KOPT-K1 (cell line): ENCODE measurements around the gene FSHR.

Experiments used
- H3K27ac ChIP-seq: fragments of 200-600 bp; sonication (generic); 2 replicates; pipeline ENCODE4 v1.5.1; 2016; ENCODE audit warnings: antibody characterized with exemption, mild to moderate bottlenecking, low read depth, low read length; ENCODE audit not compliant: poor library complexity, severe bottlenecking
- H3K36me3 ChIP-seq: fragments of 200-600 bp; sonication (generic); 2 replicates; pipeline ENCODE4 v1.5.1; 2017; ENCODE audit warnings: antibody characterized with exemption, mild to moderate bottlenecking, low read length, moderate library complexity; ENCODE audit not compliant: insufficient read depth
- H3K9me3 ChIP-seq: fragments of 200-600 bp; sonication (generic); 2 replicates; pipeline ENCODE4 v1.5.1; 2017; ENCODE audit warnings: antibody characterized with exemption, low read length, mild to moderate bottlenecking; ENCODE audit not compliant: insufficient read depth, poor library complexity, severe bottlenecking

The FSHR gene

GRCh38 chr2:48941456-48941855 lies 212.9 kb downstream of the FSHR start:
- no peaks in the 10 kb centered on the region for H3K36me3 ChIP-seq
- no peak overlapping the region for H3K27ac ChIP-seq
- no peaks in the 10 kb centered on the region for H3K9me3 ChIP-seq

- Histone ChIP-seq H3K27ac (no peak overlapping the region), H3K36me3 (no peaks in the 10 kb centered on the region), H3K9me3 (no peaks in the 10 kb centered on the region)
Observed at GRCh38 chr2:48940606-48941005, 213.7 kb downstream of the FSHR start.

GRCh38 chr2:48939232-48939631 lies 215.1 kb downstream of the FSHR start:
- Histone ChIP-seq H3K9me3 (no peaks in the 10 kb centered on the region), H3K36me3 (no peaks in the 10 kb centered on the region)

GRCh38 chr2:48938231-48938630 lies 216.1 kb downstream of the FSHR start:
- no peak overlapping the region for H3K27ac ChIP-seq
- no peaks in the 10 kb centered on the region for H3K9me3 ChIP-seq

More at GRCh38 chr2:48939232-48939631, 215.1 kb downstream of the FSHR start:
- no peak overlapping the region for H3K27ac ChIP-seq

GRCh38 chr2:48934807-48935206 lies 219.5 kb downstream of the FSHR start:
- H3K36me3 ChIP-seq = no peaks in the 10 kb centered on the region
- H3K9me3 ChIP-seq = no peaks in the 10 kb centered on the region
- H3K27ac ChIP-seq = no peak overlapping the region

More at GRCh38 chr2:48938231-48938630, 216.1 kb downstream of the FSHR start:
- H3K36me3 ChIP-seq = no peaks in the 10 kb centered on the region

- no peaks in the 10 kb centered on the region for H3K9me3 ChIP-seq
- no peak overlapping the region for H3K27ac ChIP-seq
- no peaks in the 10 kb centered on the region for H3K36me3 ChIP-seq
Observed at GRCh38 chr2:48933828-48934497, 220.4 kb downstream of the FSHR start.

- Histone ChIP-seq H3K9me3 (no peaks in the 10 kb centered on the region), H3K36me3 (no peaks in the 10 kb centered on the region), H3K27ac (no peak overlapping the region)
Observed at GRCh38 chr2:48932667-48933066, 221.6 kb downstream of the FSHR start.

GRCh38 chr2:48929571-48930301 lies 224.6 kb downstream of the FSHR start:
- no peaks in the 10 kb centered on the region for H3K9me3 ChIP-seq
- H3K27ac ChIP-seq = no peak overlapping the region
- H3K36me3 ChIP-seq = no peaks in the 10 kb centered on the region

GRCh38 chr2:48927355-48927754 lies 227.0 kb downstream of the FSHR start:
- H3K36me3 ChIP-seq = no peaks in the 10 kb centered on the region
- no peak overlapping the region for H3K27ac ChIP-seq
- no peaks in the 10 kb centered on the region for H3K9me3 ChIP-seq

GRCh38 chr2:48915884-48916283 lies 238.4 kb downstream of the FSHR start:
- no peak overlapping the region for H3K27ac ChIP-seq
- H3K9me3 ChIP-seq = no peaks in the 10 kb centered on the region
- no peaks in the 10 kb centered on the region for H3K36me3 ChIP-seq

GRCh38 chr2:48915227-48915626 lies 239.1 kb downstream of the FSHR start:
- no peaks in the 10 kb centered on the region for H3K9me3 ChIP-seq
- no peak overlapping the region for H3K27ac ChIP-seq
- H3K36me3 ChIP-seq = no peaks in the 10 kb centered on the region

- Histone ChIP-seq H3K9me3 (no peaks in the 10 kb centered on the region), H3K36me3 (no peaks in the 10 kb centered on the region)
Observed at GRCh38 chr2:48914477-48915089, 239.7 kb downstream of the FSHR start.

More at GRCh38 chr2:48914477-48915089, 239.7 kb downstream of the FSHR start:
- H3K27ac ChIP-seq = no peak overlapping the region
